HG03571 (cell line): Measurements from ENCODE around the gene CHEK1.
"Not testable (repeated sequence)": the region's sequence is repeated elsewhere in the genome, so short reads cannot be mapped to it uniquely, and the experiment has no call there.

ENCODE experiments used
- ATAC-seq: cut with Tn5 transposase; IDR thresholded peaks from one replicate; pipeline ENCODE4 v1.9.1; 2021; ENCODE audit not compliant: unreplicated experiment

The CHEK1 gene

DNA sequence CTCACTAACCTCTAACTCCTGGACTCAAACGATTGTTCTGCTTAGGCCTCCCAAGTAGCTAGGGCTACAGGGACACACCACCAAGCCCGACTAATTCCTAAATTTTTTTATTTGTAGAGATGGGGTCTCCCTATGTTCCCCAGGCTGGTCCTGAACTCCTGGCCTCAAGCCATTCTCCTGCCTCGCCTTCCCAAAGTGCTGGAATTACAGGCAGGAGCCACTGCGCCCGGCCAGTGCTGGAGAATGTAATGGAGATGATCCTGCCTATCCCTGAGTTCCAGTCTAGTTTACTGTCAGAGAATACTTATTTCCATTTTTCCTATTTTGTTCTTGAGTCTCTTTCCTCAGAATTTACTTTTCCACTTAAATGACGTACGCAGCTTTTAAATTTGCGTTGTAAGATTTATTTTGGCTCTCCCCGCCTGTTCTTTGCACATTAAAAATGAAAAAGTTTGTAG is at the start of gene CHEK1:
Gene CHEK1 (plus strand): TSS at position 408 of the 458 bp plus-strand sequence. CDS start 1,606 bp downstream, outside the sequence.
- ATAC-seq, result no peak

DNA sequence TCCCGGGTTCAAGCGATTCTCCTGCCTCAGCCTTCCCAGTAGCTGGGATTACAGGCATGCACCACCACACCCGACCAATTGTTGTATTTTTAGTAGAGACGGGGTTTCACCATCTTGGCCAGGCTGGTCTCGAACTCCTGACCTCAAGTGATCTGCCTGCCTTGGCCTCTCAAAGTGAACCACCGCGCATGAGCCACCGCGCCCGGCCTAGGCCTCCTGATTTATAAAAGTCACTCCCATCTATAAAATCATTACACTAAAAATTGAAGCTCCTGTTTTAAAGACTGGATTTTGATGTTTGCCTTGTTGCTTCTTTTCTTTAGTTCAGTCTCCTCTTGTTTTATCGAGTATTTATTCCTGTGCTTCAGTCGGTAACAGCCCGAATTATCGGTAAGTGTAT is 47.8 kb upstream of the CHEK1 start:
- ATAC-seq, result not testable (repeated sequence)

DNA sequence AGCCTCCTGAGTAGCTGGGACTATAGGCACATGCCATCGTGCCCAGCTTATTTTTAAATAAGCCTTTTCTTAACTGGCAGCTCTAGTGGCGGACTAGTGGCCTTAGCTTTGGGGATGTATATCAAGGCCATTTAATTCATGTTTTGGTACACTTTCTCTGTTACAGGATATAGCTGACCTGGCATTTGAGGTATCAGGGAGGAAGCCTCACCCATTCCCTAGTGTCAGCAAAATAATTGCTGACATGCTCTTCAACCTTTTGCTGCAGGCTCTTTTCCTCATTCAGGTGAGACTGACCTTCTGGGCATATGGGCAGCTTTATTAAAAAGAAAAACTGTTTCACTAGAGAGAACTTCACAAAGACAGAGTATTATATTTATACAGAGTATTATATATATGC is 46.2 kb upstream of the CHEK1 start:
- no peak for ATAC-seq

DNA sequence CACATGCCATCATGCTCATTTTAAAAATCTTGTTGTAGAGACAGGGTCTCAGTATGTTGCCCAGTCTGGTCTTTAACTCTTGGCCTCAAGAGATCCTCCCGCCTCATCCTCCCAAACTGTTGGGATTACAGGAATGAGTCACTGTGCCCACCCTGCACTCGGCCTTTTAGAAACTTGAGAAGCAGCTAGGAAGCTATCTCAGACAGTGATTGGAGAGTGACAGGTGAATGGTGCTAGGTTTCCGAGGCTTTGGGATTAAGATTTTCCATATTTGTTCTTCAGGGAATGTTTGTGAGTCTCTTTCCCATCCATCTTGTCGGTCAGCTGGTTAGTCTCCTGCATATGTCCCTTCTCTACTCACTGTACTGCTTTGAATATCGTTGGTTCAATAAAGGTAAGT is 45.2 kb upstream of the CHEK1 start:
- ATAC-seq, result no peak

DNA sequence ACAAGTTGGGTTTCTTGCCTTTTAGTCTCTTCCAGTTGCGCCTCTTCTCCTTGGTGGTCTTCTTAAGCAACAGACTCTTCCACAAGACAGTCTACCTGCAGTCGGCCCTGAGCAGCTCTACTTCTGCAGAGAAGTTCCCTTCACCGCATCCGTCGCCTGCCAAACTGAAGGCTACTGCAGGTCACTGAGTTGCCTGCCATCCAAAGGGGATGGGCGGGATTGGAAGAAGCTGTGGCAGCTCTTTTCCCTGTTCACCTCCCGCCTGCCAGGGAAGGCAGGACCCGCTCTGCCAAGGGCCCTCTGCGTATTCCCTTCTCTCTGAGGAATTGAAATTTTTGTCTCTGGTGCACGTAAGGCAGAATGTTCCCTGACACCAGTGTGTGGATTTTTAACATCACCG is 41.5 kb upstream of the CHEK1 start:
- ATAC-seq, result no peak

DNA sequence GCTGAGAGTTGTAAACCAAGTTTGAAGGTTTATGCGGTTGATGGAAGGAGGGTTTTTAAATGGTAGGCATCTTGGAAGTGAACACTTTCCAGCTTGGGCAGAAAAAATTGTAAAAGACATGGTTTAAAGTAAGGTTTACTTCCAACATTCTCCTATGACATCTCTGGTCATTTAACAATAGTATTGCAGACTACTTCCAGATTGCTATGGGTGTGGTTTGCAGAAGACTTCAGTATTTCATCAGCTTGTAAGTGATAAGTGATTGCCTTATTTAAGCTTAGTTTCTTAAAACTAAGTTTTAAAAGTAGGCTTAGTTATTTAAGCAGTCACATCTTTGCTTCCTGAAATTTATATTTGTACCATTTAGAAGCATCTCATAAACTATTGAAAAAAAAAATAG is 39.5 kb upstream of the CHEK1 start:
- ATAC-seq, result no peak

DNA sequence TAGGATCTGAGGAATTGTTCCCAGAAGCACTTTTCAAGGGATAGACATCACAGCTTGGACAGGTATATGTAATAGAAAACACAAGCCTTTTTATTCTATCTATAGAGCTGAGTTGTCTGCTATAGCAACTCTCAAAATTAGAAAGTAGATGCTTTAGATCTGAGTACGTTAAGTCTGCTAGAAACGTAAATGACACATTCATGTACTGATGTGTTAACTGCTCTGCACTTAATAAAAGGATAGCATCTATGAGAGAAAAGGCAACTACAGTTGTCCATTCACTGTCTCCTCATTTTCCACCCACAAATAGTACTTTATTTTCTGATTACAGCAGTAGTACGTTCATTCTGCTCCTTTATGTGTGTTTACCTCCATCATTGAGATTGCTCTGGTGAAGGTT is 38.3 kb upstream of the CHEK1 start:
- no peak for ATAC-seq

DNA sequence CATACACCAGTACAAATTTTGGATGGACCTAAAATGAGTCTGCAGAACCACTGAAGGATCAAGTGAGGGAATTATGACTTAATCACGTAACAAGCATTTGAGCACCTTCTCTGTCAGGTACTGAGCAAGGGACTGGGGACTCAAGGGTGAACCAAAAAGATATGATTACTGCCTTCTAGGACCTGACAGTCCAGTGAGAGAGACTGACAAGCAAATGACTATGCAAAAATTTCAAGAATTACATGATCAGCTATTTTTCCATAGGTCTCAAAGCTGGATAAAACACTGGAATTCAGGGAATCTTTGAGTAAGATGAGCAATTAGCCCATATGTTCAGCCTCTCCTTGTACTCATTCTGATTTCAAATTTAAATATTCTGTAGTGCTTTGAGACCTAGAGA is 37.5 kb upstream of the CHEK1 start:
- no peak for ATAC-seq

DNA sequence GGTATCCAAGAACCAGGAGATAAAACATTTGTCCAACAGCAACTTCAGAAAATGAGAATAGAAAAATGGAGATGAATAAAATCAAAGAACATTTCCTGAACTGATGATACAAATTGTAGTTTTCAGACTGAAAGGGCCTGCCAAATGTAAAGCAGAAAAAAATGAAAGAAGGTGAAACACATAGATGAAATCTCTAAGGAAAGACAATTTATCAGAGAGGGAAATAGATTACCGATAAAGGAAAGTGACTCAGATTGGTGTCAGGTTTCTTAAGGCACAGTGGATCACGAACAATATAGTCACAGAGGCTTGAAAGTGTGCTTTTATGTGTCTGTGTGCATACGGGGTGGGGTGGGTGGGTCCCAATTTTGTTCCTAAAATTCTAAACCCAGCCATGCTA is 36.5 kb upstream of the CHEK1 start:
- ATAC-seq, result no peak

DNA sequence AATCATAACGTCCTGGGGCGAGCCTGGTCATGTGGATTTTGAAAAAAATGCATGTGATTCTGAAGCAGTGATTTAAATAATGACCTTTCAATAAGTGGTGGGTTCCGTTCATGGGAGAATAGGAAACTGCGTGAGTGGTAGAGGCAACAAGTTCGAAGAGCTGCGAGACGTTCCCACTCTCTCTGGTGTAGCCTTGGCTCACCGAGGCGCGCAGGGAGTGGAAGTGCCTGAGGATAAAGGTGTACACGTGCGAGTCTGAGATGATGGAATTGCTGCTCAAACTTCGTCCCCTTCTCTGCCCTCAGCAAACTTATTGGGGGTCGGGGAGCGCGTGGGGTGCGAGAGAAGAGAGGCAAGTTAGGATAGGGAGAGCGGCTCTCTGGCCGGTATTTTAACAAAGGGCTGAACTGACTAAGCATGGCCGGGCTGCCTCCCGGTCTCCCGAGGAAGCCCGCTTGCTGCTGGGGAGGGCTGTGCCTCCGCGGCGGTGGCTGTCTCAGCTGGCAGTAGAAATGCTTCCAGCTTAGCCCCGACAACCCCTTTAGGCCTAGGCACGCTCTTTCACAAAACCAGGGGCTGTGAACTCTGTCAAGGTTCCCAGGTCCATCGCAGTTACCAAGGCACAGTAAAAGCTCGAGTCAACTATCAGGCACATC is 33.2 kb upstream of the CHEK1 start:
- ATAC-seq, result peak; percentile 16

DNA sequence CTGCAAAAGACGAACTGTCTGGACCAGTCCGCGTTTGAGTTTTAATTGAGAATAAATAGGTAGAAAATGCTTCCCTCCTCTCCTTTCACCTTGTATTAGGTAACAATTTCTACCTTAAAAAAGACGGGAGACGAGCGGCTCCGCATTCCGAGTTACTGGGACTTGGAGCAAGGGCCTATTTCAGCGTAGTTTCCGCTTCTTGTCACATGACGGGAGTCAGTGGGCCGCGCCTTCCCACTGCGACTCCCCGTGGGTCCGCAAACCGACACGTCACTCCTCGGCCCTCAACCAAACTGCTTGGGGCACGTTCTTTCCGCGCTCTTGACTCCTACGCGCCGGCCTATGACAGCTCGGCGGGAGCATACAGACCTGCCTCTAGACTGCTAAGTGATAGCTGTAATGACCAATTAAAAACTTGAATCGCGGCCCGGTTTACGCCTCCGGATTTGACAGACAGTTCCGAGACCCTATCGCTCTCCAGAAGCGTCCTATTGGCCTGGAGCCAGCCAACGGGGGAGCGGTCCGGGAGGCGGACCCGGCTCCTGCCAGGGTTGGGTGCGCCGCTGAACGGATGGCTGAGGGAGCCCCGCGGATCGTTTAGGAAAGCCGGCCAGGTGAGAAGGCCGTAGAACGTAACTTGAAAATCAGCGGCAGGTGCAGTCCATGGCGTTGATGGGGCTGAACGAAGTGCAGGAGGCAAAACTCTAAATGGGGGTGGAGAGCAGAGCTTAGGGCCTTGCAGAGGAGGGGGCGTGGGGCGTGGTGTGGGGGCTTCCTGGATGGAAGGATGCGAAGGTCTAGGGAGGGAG is 32.5 kb upstream of the CHEK1 start, which contains the start of gene STT3A:
Gene STT3A (plus strand): TSS at position 548 of the 809 bp plus-strand sequence. CDS start 3,064 bp downstream, outside the sequence.
- ATAC-seq, result peak; percentile 97

DNA sequence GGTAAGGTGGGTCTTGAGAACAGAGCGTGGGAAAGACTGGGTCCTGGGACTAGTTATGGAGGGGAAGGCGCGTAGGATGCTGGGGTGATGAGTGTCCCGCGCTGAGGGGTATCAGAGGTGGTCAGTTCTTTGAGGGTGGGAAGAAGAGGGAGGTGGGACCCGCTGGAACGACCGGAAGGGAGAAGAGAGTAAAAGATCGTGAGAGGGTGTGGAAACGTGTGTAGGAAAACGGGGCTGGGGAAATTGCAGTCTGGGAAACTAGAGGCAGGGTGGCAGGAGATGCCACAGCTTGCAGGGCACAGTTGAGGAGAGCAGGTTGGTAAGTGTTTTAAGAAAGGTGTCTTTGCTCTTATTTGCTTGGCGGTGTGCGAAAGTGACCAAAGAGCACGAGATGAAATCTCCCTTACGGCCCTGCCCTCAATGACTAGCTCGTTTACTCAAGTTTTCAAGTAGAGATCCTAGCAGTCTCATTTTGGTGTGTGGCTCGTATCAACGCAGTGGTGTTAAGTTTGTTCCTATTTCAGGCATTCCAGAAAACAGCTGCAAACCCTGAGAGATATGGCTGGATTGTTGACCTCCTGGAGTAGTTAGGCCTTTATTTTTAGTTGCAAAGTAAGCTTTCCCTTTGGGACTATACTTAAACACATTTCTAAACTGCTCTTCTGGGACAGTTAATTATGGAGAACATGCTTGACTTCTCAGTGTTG is 31.7 kb upstream of the CHEK1 start:
- ATAC-seq, result no peak

DNA sequence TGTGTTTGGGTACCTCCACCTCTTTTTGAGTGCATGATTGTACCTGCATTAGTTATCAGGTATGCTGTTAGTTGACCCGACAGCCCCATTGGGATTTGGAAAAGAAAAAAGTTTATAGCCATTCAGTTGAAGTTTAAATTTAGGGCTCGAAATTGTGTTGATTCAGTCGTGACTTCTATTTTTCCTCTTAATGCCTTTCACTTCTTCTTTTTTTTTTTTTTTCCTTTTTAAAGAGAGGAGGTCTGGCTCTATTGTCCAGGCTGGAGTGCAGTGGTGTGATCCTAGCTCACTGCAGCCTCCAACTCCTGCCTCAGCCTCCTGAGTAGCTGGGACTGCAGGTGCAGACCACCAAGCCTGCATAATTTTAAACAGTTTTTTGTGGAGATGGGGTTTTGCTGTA is 30.0 kb upstream of the CHEK1 start:
- no peak for ATAC-seq

DNA sequence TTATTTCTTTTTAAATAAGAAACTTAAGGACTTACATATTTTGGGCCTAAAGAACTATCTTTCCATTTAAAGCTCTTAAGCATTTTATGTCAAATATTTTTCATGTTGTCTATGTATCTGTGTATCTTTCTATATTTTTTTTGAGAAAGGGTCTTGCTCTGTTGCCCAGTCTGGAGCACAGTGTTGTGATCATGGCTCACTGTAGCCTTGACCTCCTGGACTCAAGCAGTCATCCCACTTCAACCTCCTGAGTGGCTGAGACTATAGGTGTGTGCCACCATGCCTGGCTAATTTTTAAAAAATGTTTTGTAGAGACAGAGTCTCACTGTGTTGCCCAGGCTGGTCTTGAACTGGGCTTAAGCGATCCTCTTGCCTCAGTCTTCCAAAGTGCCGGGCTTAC is 24.3 kb upstream of the CHEK1 start:
- no peak for ATAC-seq

DNA sequence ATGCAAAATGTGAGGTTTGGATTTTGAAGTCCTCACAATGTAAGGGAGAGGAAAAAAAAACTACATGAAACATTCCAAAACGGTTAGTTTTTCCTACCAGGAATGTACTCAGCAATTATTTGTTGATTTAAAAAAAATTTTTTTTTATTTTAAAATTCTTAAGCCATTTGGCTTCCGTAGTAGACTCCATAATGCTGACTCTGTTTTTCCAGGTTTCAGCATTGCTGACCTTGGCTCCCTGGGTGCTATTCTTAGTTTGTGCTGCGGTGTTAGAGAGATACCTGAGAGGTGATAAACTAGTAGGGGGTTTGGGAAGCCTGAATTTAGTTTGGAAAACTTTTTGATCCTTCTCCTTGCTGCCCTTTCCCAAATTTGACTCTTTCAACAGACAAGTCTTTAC is 21.8 kb upstream of the CHEK1 start:
- no peak for ATAC-seq

DNA sequence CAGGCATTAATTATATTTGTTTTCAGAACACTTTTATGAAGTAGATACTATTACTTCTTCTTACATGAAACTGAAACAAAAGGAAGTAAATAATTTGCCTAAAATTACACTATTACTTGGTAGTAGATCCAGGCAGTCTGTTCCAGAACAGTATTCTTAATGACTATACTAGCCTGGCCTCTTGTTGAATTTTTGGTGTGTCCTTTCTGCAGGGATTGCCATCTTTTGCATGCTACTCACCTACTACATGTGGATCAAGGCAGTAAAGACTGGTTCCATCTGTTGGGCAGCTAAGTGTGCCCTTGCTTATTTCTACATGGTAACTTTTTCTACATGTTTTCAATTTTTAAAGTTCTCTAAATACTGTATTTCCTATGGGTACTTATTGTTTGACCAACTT is 19.5 kb upstream of the CHEK1 start:
- ATAC-seq, result no peak

DNA sequence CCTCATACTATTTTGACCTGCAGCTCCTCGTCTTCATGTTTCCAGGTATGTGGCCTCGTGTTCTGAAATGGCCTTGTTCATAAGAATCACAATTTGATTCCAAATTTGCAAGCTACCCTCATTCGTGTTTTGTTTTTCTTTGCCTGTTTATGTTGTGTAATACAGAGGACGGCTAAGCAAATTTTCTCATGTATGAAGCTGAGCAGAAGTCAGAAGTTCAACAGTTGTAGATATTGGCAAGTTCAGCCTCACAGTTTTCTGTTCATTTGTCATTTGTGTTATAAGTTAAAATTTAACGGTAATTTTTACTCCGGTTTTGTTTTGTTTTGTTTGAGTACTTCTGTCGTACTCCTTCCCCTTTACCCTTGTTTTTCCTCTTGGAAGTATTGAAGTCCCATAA is 15.4 kb upstream of the CHEK1 start:
- ATAC-seq, result no peak

DNA sequence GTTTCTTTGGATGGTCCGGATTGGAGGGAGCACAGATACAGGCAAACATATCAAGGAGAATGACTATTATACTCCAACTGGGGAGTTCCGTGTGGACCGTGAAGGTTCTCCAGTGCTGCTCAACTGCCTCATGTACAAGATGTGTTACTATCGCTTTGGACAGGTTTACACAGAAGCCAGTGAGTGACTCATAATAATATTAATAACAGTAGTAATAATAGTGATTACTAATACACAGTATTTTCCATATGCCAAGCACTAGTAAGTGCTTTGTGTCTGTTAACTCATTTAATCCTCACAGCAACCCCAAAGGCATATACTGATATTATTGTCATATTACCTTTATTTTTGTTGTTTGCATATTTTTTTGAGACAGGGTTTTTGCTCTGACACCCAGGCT is 6.6 kb upstream of the CHEK1 start:
- no peak for ATAC-seq

DNA sequence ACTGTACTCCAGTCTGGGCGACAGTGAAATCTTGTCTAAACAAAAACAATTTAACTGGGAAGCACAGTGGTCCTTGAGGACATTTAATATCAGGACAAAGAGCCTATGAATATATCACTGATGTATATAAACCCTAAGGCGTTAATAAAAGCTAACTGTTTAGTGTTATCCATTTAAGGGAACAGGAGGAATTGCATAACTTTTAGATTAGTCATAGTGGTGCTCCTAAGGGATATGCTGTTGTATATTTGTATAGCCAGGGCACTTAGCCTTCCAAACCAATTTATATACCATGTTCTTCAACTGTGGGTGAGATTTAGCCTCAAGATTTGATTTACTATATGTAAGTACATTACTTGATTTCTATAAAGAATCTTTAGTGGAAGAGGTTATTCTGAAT is 3.0 kb upstream of the CHEK1 start:
- no peak for ATAC-seq

DNA sequence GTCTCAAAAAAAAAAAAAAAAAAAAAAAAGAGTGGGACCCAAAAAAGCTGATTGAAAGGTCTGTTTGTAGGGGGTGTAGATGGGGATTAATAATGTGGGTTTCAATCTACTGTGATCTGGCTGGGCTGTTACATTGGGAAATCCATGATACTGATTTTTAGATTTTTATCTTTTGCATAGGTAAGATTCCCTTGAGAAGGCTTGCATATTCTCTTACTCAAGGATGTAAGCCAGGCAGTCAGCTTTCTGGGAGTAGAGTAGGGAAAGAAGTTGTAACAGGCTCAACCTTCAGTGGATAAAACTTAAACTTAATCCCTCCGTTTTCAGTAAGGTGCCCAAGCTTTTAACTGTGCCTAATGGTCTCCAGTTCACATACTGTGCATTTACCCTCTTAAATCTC is 1.9 kb upstream of the CHEK1 start:
- ATAC-seq, result no peak

DNA sequence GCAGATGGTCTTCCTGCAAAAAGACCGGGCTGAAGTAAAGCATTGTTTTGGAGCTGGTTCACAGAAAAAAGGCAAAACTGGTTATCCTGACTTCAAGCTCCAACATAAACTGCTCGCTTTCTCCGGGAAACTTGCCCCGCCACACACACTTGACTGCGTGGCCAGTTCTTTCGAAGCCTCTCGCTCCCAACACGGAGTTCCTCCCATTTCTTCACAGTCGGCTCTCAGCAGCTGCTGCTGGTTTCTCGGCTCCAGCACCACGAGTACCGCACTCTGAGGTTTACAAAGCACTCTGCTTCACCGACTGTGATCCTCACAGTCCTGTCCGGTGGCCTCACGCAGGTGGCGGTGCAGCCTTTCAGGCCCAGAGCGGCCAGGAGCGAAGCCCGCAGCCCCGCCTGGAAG is 264 bp downstream of the CHEK1 start:
- no peak for ATAC-seq
